Mesothelial cell of epicardium (in vitro differentiated cells): ENCODE results near the gene SHPK. TPM values are rescaled to one million over a fixed set of nuclear protein-coding genes. Genes with fewer than 3 reads are reported as not detected.

Experiments used
- DNase-seq, 2 experiments: peaks; one replicate each; pipeline ENCODE4 v3.0.0; 2021; ENCODE audit warnings: low spot score in 2 of 2; ENCODE audit not compliant: unreplicated experiment in 2 of 2
- H3K27ac Mint-ChIP-seq: 2 replicates; pipeline ENCODE4 v1.8.0; 2021; ENCODE audit warnings: mixed read lengths
- H3K27me3 Mint-ChIP-seq: 2 replicates; pipeline ENCODE4 v1.8.0; 2021; ENCODE audit warnings: low read depth, mixed read lengths
- H3K36me3 Mint-ChIP-seq: 2 replicates; pipeline ENCODE4 v1.8.0; 2021; ENCODE audit warnings: mixed read lengths
- H3K4me1 Mint-ChIP-seq: 2 replicates; pipeline ENCODE4 v1.8.0; 2021; ENCODE audit warnings: mixed read lengths
- H3K4me3 Mint-ChIP-seq: 2 replicates; pipeline ENCODE4 v1.8.0; 2021; ENCODE audit warnings: mild to moderate bottlenecking, moderate library complexity, mixed read lengths
- H3K9me3 Mint-ChIP-seq: 2 replicates; pipeline ENCODE4 v1.8.0; 2021; ENCODE audit warnings: mixed read lengths
- total RNA-seq: library from RNA; stranded (reverse); gene quantifications from 3 replicates; pipeline ENCODE4 v1.2.1, GENCODE V29; 2021
- TF ChIP-seq, protein P1 (sequence below): fragments of 200-600 bp; sonication (generic); IDR thresholded peaks from one replicate; pipeline ENCODE4 v1.5.0; 2021; ENCODE audit warnings: antibody characterized with exemption; ENCODE audit not compliant: unreplicated experiment

The SHPK gene
- total RNA-seq, 1 donor from 2014 or later, result 18.9 TPM

- no peak overlapping the region for H3K27ac Mint-ChIP-seq
- no peak overlapping the region for H3K4me3 Mint-ChIP-seq
- H3K9me3 Mint-ChIP-seq, result no peaks in the 10 kb centered on the region
- DNase-seq, result no peak
- TF ChIP-seq, protein P1, sequence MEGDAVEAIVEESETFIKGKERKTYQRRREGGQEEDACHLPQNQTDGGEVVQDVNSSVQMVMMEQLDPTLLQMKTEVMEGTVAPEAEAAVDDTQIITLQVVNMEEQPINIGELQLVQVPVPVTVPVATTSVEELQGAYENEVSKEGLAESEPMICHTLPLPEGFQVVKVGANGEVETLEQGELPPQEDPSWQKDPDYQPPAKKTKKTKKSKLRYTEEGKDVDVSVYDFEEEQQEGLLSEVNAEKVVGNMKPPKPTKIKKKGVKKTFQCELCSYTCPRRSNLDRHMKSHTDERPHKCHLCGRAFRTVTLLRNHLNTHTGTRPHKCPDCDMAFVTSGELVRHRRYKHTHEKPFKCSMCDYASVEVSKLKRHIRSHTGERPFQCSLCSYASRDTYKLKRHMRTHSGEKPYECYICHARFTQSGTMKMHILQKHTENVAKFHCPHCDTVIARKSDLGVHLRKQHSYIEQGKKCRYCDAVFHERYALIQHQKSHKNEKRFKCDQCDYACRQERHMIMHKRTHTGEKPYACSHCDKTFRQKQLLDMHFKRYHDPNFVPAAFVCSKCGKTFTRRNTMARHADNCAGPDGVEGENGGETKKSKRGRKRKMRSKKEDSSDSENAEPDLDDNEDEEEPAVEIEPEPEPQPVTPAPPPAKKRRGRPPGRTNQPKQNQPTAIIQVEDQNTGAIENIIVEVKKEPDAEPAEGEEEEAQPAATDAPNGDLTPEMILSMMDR, result no peak
- no peaks in the 10 kb centered on the region for H3K27me3 Mint-ChIP-seq
- H3K36me3 Mint-ChIP-seq, result peaks cover 13% of the 10 kb centered on the region
- H3K4me1 Mint-ChIP-seq, result no peaks in the 10 kb centered on the region
Measured at GRCh38 chr17:3573246-3574100, 62.6 kb downstream of the SHPK start.

DNA sequence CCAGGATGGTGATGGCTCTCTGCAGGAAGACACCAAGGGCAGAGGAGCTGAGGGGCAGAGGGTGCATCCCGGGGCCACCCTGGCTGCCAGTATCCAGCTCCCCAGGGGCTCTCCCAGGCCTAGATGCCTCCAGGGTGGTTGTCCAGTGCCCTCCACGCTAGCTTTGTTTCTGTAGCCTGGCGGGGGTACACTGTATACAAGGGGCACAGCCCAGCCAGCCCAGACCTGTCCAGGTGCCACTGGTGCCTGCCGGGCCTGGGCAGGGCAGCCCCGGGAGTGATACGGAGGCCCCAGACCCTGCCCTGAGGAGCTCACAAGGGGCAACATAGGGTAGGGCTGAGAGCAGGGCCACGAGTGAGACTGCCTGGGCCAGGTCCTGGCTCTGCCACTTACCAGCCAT, 63.8 kb downstream of the SHPK start:
- no peaks in the 10 kb centered on the region for H3K9me3 Mint-ChIP-seq
- DNase-seq, result no peak
- H3K36me3 Mint-ChIP-seq, result peaks cover 19% of the 10 kb centered on the region
- TF ChIP-seq, protein P1, result no peak
- no peak overlapping the region for H3K4me3 Mint-ChIP-seq
- H3K4me1 Mint-ChIP-seq, result no peaks in the 10 kb centered on the region
- no peaks in the 10 kb centered on the region for H3K27me3 Mint-ChIP-seq
- no peak overlapping the region for H3K27ac Mint-ChIP-seq

- H3K9me3 Mint-ChIP-seq, result no peaks in the 10 kb centered on the region
- TF ChIP-seq, protein P1, result no peak
Measured at GRCh38 chr17:3571043-3571900, 64.8 kb downstream of the SHPK start.

DNA sequence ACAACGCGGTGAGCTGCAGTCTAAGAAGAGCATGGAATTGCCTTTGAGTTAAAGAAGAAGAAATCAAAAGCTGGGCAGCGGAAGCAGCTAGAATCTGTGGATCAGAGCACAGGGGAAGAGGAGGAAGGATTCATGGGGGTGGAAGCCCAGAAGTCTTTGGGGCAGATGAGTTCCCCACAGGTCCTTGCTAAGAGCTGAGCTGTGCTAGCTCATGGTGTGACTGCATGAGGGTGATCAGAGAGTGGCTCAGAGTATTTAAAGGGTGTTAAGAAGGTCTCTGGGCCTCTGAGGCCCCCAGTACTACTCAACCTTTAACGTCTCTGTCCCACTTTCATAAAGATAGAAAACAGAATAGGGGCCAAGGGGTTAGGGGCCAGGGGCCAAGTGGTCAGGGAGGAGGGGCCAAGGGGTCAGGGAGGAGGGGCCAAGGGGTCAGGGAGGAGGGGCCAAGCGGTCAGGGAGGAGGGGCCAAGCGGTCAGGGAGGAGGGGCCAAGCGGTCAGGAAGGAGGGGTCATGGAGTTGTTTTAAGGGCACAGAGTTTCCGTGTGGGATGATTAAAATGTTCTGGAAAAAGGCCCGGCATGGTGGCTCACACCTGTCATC, 66.4 kb downstream of the SHPK start:
- H3K4me1 Mint-ChIP-seq, result no peaks in the 10 kb centered on the region
- no peak overlapping the region for H3K4me3 Mint-ChIP-seq
- H3K36me3 Mint-ChIP-seq, result peaks cover 23% of the 10 kb centered on the region
- H3K27ac Mint-ChIP-seq, result no peak overlapping the region
- no peak for DNase-seq
- no peaks in the 10 kb centered on the region for H3K27me3 Mint-ChIP-seq
- TF ChIP-seq, protein P1, result no peak
- H3K9me3 Mint-ChIP-seq, result peaks cover 5% of the 10 kb centered on the region

More at GRCh38 chr17:3571043-3571900, 64.8 kb downstream of the SHPK start:
- Mint-ChIP-seq H3K4me1 (no peaks in the 10 kb centered on the region), H3K36me3 (peaks cover 19% of the 10 kb centered on the region), H3K4me3 (no peak overlapping the region), H3K27me3 (no peaks in the 10 kb centered on the region), H3K27ac (no peak overlapping the region)
- no peak for DNase-seq

DNA sequence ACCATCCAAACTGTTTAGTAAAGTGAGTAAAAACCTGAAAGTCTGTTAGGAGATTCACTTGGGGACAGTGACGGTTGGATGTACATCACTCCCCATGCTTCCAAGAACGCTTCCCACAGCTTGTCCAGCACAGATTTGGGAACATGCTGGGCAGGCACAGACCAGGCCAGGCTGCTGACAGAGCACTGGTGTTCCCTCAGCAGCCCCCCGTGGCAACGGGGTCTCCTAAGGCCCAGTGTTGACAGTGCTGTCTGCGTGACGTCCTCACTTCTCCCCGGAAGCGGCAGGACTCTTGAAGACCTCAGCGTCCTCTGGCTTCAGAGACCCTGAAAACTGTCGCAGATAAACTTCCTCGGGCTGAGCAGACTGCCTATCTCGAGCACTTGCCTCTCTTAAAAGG, 69.5 kb downstream of the SHPK start:
- Mint-ChIP-seq H3K4me1 (no peaks in the 10 kb centered on the region), H3K27ac (no peak overlapping the region), H3K4me3 (no peak overlapping the region), H3K36me3 (peaks cover 25% of the 10 kb centered on the region), H3K9me3 (peaks cover 5% of the 10 kb centered on the region), H3K27me3 (no peaks in the 10 kb centered on the region)
- TF ChIP-seq, protein P1, result no peak
- DNase-seq, result no peak
